Transverse colon (tissue), 3 donors: ENCODE data around the gene NBPF1.
"Not testable (repeated sequence)": the region's sequence is repeated elsewhere in the genome, so short reads cannot be mapped to it uniquely, and the experiment has no call there.

Experiments used
- EP300 ChIP-seq: sonication (generic); formaldehyde crosslinking; IDR thresholded peaks from one replicate; pipeline ENCODE4 v1.6.1; 2017; ENCODE audit warnings: antibody characterized with exemption, low read depth
- POLR2A ChIP-seq: fragments of 450-650 bp; IDR thresholded peaks from one replicate; pipeline ENCODE4 v1.6.1; 2016; ENCODE audit warnings: antibody characterized with exemption, mild to moderate bottlenecking, moderate library complexity
- TF ChIP-seq, protein P1 (sequence below), 5 experiments: fragments of 200-600 bp in 3 of 5; fragments of 450-650 bp in 2 of 5; sonication (generic) in 3 of 5; IDR thresholded peaks; 1 replicate in 2 of 5; 2 replicates in 3 of 5; pipeline ENCODE4 v1.5.1; 2016 to 2017; ENCODE audit warnings: antibody characterized with exemption in 5 of 5, inconsistent platforms in 3 of 5, mild to moderate bottlenecking in 2 of 5, moderate library complexity in 1 of 5

DNA sequence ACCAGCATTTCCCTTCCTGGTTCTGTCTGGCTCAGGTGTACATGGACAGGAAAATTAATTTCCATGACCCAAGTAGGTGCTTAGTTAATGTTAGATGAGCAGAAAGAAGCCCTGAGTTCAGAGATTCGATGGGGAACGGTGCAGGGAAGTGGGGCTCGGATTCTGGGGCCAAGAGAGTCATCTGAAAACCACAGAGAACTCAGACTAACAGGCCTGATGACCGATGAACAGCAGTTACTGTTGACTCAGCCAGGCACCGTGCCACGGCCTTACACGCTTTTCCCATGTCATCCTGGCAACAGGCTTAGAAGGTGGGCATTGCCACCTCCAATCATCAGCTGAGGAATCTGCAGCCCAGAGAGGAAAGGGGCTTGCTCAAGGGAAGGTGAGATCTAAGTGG lies 10.0 kb upstream of the NBPF1 start:
- TF ChIP-seq, protein P1, sequence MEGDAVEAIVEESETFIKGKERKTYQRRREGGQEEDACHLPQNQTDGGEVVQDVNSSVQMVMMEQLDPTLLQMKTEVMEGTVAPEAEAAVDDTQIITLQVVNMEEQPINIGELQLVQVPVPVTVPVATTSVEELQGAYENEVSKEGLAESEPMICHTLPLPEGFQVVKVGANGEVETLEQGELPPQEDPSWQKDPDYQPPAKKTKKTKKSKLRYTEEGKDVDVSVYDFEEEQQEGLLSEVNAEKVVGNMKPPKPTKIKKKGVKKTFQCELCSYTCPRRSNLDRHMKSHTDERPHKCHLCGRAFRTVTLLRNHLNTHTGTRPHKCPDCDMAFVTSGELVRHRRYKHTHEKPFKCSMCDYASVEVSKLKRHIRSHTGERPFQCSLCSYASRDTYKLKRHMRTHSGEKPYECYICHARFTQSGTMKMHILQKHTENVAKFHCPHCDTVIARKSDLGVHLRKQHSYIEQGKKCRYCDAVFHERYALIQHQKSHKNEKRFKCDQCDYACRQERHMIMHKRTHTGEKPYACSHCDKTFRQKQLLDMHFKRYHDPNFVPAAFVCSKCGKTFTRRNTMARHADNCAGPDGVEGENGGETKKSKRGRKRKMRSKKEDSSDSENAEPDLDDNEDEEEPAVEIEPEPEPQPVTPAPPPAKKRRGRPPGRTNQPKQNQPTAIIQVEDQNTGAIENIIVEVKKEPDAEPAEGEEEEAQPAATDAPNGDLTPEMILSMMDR (IDR thresholded peaks at IDR 0.05) = not testable (repeated sequence)
- TF ChIP-seq POLR2A, EP300: not testable (repeated sequence)
